DND-41 (cell line): Measurements from ENCODE around the gene ZBTB7B.

Experiments
- ATAC-seq: fragments of 200-7000 bp; cut with Tn5 transposase; 3 replicates; pipeline ENCODE4 v1.9.1; 2021; ENCODE audit warnings: low read depth; ENCODE audit not compliant: insufficient read depth
- DNase-seq: peaks from one replicate; pipeline ENCODE4 v3.0.0-alpha.2; 2020
- H2AFZ ChIP-seq: 2 replicates; pipeline ENCODE4 v1.6.0; 2012; ENCODE audit warnings: low read depth, low read length
- H3K27ac ChIP-seq: 2 replicates; pipeline ENCODE4 v1.5.1; 2012; ENCODE audit warnings: low read length, inconsistent platforms
- H3K27me3 ChIP-seq: fragments of 200-600 bp; sonication (generic); 2 replicates; pipeline ENCODE4 v1.6.0; 2012; ENCODE audit warnings: low read length, mild to moderate bottlenecking, inconsistent platforms; ENCODE audit not compliant: insufficient read depth, poor library complexity
- H3K36me3 ChIP-seq: 2 replicates; pipeline ENCODE4 v1.5.1; 2012; ENCODE audit warnings: low read length, inconsistent platforms; ENCODE audit not compliant: insufficient read depth
- H3K4me1 ChIP-seq: 2 replicates; pipeline ENCODE4 v1.5.1; 2012; ENCODE audit warnings: mild to moderate bottlenecking, low read length; ENCODE audit not compliant: insufficient read depth
- H3K4me2 ChIP-seq: 2 replicates; pipeline ENCODE4 v1.6.0; 2012; ENCODE audit warnings: mild to moderate bottlenecking, moderate library complexity, low read length, inconsistent platforms; ENCODE audit not compliant: insufficient read depth
- H3K4me3 ChIP-seq, 2 experiments: fragments of 200-600 bp in 1 of 2; shearing (Covaris generic) in 1 of 2; 2 replicates each; pipeline ENCODE4 v1.5.1; 2012 to 2016; ENCODE audit warnings: inconsistent platforms in 2 of 2, low read length in 2 of 2, mild to moderate bottlenecking in 2 of 2, low read depth in 1 of 2, moderate library complexity in 1 of 2
- H3K79me2 ChIP-seq: 2 replicates; pipeline ENCODE4 v1.6.0; 2012; ENCODE audit warnings: low read length, inconsistent platforms; ENCODE audit not compliant: insufficient read depth
- H3K9ac ChIP-seq: 2 replicates; pipeline ENCODE4 v1.6.0; 2012; ENCODE audit warnings: low read depth, mild to moderate bottlenecking, inconsistent platforms, low read length, moderate library complexity
- H3K9me3 ChIP-seq: 2 replicates; pipeline ENCODE4 v1.5.1; 2012; ENCODE audit warnings: low read length, moderate library complexity, mild to moderate bottlenecking, inconsistent platforms; ENCODE audit not compliant: insufficient read depth, severe bottlenecking
- H4K20me1 ChIP-seq: 2 replicates; pipeline ENCODE4 v1.6.0; 2012; ENCODE audit warnings: low read length; ENCODE audit not compliant: insufficient read depth
- CTCF ChIP-seq: IDR thresholded peaks from 2 replicates; pipeline ENCODE4 v1.5.1; 2012; ENCODE audit warnings: borderline replicate concordance, low read length, moderate library complexity, mild to moderate bottlenecking; ENCODE audit not compliant: poor library complexity, severe bottlenecking; ENCODE audit errors: extremely low read depth
- EZH2 ChIP-seq: IDR thresholded peaks from 3 replicates; pipeline ENCODE4 v1.6.1; 2012; ENCODE audit warnings: borderline replicate concordance, low read depth, mild to moderate bottlenecking, moderate library complexity, low read length, inconsistent platforms; ENCODE audit not compliant: severe bottlenecking

ZBTB7B gene

GRCh38 chr1:155037043-155037442, 34.4 kb downstream of the ZBTB7B start:
- no peak for ATAC-seq

GRCh38 chr1:155037851-155038441, 35.3 kb downstream of the ZBTB7B start:
- DNase-seq (no peak), ATAC-seq (no peak)
- no peaks in the 10 kb centered on the region for H3K4me1 ChIP-seq
- H3K27ac ChIP-seq: no peak overlapping the region
- H3K27me3 ChIP-seq: peaks cover 39% of the 10 kb centered on the region
- TF ChIP-seq CTCF: no peak
- TF ChIP-seq EZH2: no peak
- H3K4me2 ChIP-seq: no peak overlapping the region
- peaks cover 5% of the 10 kb centered on the region; the same call in 1 of the 2 replicates for H4K20me1 ChIP-seq
- no peak overlapping the region for H3K9ac ChIP-seq
- no peak overlapping the region for H2AFZ ChIP-seq
- no peak overlapping the region for H3K4me3 ChIP-seq
- H3K9me3 ChIP-seq: no peaks in the 10 kb centered on the region
- H3K79me2 ChIP-seq: no peaks in the 10 kb centered on the region
- H3K36me3 ChIP-seq: no peaks in the 10 kb centered on the region

More at GRCh38 chr1:155037043-155037442, 34.4 kb downstream of the ZBTB7B start:
- H3K4me2 ChIP-seq: no peak overlapping the region
- H3K79me2 ChIP-seq: no peaks in the 10 kb centered on the region
- H2AFZ ChIP-seq: no peak overlapping the region
- DNase-seq: no peak
- H3K27ac ChIP-seq: no peak overlapping the region
- no peaks in the 10 kb centered on the region for H3K36me3 ChIP-seq
- H3K27me3 ChIP-seq: peaks cover 36% of the 10 kb centered on the region
- no peaks in the 10 kb centered on the region for H3K4me1 ChIP-seq
- peaks cover 5% of the 10 kb centered on the region; the same call in 1 of the 2 replicates for H4K20me1 ChIP-seq
- TF ChIP-seq EZH2 (no peak), CTCF (no peak)
- no peaks in the 10 kb centered on the region for H3K9me3 ChIP-seq
- no peak overlapping the region for H3K4me3 ChIP-seq
- no peak overlapping the region for H3K9ac ChIP-seq

GRCh38 chr1:155038602-155039307, 36.2 kb downstream of the ZBTB7B start:
- no peak overlapping the region for H2AFZ ChIP-seq

More at GRCh38 chr1:155038602-155039307, 36.2 kb downstream of the ZBTB7B start:
- ATAC-seq (no peak), DNase-seq (no peak)
- Histone ChIP-seq H3K4me3 (no peak overlapping the region), H3K79me2 (no peaks in the 10 kb centered on the region), H3K9me3 (no peaks in the 10 kb centered on the region), H3K4me1 (no peaks in the 10 kb centered on the region), H3K4me2 (no peak overlapping the region), H4K20me1 (peaks cover 7% of the 10 kb centered on the region; the same call in 1 of the 2 replicates), H3K27ac (no peak overlapping the region), H3K36me3 (no peaks in the 10 kb centered on the region), H3K27me3 (peaks cover 37% of the 10 kb centered on the region), H3K9ac (no peak overlapping the region)
- TF ChIP-seq EZH2 (no peak), CTCF (no peak)
